ENCODE data around the gene SOX14.

Gene SOX14

DNA sequence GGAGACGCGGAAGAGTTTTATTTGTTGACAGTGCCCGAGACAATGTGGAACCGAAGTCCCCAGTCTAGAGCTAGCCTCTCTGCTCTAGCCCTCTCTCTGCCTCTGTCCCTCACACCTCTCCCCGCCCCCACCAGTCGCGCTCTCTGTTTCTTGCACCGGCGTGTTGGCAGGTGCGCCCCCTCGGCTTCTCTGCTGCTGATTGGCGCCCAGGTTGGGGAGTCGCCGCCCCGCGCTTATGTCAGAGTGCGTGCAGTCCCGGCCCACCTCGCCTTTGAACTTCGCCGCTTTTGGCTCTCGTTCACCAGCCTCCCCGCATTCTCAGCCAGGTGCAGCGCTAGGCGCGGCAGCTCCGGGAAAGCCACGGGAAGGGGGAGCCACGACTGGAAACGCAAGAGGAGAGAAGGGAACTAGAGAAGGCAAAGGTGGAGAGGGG lies at the start of gene SOX14:
TSS of gene SOX14 (plus strand) at position 315 of the 433 bp plus-strand sequence. CDS start 470 bp downstream, outside the sequence.
- peak; percentile 33 for DNase-seq

DNA sequence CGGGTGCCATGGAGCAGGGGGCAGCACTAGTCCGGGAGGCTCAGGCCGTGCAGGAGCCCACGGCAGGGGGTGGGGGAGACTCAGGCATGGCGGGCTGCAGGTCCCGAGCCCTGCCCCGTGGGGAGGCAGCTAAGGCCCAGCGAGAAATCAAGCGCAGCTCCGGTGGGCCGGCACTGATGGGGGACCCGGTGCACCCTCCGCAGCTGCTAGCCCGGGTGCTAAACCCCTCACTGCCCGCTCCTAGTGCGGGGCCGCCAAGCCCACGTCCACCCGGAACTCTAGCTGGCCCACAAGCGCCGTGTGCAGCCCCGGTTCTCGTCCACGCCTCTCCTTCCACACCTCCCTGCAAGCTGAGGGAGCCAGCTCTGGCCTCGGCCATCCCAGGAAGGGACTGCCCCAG lies 49.6 kb upstream of the SOX14 start:
- no peak for DNase-seq

DNA sequence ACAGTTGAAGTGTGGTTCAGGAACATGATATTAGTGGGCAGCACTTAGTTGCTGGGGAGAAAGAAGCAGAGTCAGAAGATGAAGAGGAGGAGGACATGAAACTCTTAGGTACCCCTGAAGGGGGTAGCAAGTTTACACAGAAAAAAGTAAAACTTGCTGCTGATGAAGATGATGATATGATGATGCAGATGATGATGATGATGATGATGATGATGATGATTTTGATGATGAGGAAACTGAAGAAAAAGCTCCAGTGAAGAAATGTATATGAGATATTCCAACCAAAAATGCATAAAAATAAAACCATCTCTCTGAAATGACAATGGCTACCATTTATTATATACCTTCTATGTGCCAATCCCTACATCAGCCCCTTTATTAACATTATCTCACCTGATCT lies 39.9 kb upstream of the SOX14 start:
- no peak for DNase-seq

DNA sequence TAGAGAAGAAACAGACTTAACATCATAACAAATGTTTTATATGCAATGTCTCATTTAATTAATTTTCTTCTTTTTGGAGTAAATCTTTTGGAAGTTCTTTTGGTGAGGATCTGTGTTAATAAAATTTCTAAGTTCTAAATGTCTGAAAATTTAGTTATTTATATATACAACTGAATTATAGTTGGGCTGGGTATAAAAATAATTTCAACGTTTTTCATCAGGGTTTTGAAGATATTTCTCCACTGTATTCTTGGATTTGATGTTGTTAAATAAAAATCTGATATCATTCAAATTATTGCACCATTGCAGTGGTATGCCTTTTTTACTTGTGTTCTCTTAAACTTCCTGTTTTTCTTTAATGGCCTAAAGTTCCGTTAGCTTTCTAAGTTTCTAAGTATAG lies 26.9 kb upstream of the SOX14 start:
- DNase-seq: no peak

DNA sequence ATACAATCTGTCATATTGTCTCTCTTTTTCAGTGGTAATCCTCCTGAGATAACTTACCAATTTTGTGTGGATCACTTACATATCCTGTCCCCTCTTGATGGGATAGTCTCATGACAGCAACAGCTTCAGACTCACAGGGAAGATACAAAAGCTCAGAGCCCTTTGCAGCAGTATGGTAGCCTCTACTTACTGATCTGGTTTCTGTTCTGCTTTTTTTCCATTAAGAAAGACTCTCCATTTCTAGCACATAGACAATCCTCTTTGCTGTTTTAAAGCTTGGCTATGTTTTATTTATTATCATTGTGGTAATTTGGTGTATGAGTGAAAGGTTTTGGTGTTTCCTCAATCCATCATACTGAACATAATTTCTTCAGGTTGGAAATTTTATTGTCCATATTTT lies 25.4 kb upstream of the SOX14 start:
- DNase-seq: no peak

GRCh38 chr3:137743608-137744007 lies 20.5 kb upstream of the SOX14 start:
- no peak for DNase-seq

DNA sequence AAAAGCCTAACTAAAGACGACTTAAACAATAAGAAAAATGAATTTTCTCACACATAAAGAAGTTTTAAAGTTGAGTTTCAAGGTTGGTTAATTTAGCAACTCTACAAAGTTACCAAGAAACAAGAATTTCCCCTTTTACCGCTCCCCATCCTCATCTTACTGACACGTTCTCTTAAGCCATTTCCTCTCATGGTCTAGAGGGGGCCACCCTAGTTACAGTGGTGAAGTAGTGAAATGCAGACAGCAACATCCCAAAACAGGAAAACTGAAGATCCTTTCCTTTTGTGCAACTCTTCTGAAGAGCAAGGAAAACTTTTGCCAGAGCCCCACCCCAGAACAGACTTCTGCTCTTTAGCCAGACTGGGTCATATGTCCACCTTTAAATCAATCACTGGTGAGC lies 17.3 kb upstream of the SOX14 start:
- no peak for DNase-seq

DNA sequence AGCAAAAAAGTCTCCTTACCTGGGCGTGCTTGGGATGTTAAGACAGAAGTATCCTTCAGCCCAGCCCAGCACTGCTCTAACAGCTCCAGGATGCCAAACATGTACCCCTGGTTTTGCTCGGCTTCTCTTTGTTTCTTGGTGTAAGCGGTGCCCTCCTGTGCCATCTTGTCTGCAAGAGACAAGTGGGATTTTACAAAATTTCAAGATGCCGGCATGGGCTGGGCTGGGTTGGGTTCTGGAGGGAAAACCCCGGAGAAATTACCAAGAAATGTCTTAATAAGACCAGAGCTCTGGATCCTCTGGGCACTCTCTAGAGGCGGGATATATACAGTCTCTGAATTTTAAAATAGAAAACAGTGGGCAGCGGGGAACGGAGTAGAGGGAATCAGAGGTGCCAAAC lies 4.6 kb upstream of the SOX14 start:
- DNase-seq: no peak

DNA sequence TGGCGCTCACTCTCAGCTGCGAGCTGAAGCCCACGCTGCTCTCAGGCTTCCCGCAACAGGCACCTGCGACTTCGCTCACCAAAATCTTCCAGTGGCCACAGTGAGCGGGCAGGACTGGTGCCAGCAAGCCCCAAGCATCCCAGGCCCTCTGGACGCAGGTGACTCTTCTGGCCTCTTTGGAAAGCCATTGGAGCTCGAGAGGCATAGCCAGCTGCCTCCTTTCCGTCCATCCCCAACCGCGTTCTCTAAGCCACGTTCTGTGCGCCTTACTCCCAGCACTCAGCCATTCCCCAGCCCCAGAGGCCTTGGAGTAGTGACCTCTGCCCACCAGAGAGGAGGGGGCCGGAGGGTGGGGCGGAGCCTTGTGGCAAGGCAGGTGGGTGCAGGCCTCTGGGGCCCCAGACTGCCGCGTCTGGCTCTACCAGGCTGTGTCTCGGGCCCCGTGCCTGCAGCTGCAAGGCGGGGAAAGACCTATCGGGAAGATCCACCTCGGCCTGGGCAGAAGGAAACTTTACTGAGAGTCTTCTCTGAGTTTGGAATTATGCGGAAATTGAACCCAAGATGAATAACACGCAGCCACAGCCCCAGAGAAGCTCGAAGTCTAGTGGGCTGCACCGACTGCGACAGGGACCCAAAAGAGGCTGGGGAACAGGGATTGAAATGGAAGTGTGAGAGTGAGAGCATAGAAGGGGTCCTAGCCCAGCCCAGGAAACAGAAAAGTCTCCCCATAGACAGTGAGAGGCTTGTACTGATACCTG lies 3.6 kb upstream of the SOX14 start:
- DNase-seq: no peak

DNA sequence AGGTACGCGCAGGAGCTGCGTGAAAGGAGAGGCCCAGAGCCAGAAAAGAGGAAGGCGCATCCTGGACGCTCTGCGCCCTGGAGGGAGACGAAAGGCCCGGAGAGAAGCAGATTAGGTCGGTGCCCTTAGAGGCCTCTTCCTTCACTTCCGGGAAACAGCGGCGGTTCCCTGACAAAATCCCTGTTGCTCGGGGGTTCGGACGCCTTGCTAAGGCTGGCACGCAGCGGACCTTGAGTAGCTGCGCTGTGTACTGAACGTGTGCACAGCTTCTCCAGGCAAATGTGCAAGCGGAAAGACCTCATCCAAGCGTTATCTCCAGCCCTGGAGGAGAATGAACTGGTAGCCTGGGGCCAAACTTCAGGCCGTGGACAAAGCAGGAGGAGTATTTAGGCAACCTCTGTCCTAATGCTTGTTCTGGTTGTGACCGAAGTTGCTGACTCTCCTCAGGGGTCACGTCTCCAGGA lies 3.0 kb upstream of the SOX14 start:
- DNase-seq: no peak

DNA sequence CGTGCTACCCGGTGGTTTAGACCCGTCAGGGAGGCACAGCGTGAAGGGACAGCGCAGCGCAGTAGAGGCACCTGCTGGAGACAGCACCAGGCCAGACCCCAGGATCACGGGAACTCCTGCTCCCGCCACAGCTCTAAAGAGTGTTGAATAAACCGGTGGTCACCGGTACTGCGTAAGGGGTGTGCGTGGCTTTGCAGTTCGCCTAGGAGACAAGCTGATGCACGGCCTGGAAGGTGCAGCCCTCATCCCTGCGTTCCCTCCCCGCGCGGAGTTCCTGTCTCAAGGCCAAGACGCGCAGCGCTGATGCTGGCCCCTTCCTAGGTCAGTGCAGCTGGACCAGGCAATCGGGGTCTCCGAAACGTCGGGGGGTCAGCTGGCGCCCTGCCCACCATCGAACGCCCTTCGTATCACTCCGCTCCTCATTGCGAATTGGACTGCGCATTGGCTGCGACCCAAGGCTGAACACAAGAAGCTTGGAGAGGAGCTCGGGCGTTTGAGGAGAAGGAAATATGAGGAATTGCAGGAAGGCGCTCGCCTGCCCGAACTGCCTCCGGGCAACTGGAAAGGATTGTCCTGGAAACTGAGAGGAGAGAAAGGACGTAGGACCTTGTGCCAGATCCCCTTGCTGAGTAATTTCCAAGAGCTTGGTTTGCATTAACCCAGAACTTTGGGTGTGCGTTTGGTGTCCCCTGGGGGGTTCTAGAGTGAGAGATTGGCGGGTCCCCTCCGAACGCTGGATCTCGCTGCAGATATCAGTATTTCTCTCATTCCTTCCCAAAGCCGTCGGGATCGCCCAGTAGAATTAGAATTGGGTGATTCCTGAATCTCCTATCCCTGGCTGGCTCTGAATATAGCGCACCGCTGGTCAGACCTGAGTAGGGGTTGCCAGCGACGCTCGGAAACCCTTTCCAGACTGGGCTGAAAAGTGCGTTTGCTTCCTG lies 2.3 kb upstream of the SOX14 start:
- DNase-seq: no peak

GRCh38 chr3:137762674-137763593 lies 1.2 kb upstream of the SOX14 start:
- no peak for DNase-seq

- DNase-seq: no peak
These were observed 549 bp upstream of the SOX14 start for GRCh38 chr3:137763594-137763938.

- DNase-seq: no peak
These were observed 621 bp downstream of the SOX14 start for GRCh38 chr3:137764563-137765309.

GRCh38 chr3:137765310-137766033 lies 1.4 kb downstream of the SOX14 start:
- no peak for DNase-seq

DNA sequence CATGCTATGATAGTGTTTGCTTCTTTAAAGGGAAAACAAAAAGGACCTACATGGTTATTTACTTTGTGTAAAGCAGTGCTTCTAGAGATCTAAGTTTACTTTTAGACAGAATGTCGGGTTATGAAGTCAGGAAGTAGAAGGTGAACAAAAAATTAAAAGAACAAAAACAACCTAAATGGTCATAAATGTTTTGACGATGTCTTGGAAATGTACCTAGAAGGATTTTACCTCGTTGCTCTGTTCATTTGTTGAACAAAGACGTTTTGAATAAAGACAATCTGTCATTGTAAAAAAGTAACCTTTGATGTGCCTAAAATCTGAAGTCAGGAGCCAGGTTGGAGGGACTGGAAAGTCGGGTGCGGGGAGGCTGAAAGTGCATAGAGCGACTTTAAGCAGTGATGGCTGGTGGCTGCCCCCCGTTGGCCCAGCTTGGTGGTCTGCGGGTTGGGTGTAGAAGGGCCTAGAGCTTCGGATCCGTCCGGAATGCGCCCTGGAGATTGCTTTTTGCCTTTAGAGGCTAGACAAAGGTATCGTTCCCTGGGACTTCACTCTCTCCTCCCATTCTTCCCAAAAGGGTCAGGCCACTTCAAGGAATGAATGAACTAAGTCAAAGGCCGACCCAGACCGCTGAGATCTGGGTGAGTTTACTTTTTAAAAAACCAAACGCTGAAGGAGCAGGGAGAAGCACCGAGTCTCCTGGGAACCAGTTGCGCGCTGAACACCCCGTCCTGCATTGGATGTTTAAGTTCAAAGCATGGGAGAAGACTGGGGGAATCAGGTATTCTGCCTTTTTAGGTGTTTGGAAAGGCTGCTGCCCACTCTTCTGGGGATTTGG lies 2.1 kb downstream of the SOX14 start:
- no peak for DNase-seq

- no peak for DNase-seq
These were observed 2.9 kb downstream of the SOX14 start for GRCh38 chr3:137766876-137767537.

DNA sequence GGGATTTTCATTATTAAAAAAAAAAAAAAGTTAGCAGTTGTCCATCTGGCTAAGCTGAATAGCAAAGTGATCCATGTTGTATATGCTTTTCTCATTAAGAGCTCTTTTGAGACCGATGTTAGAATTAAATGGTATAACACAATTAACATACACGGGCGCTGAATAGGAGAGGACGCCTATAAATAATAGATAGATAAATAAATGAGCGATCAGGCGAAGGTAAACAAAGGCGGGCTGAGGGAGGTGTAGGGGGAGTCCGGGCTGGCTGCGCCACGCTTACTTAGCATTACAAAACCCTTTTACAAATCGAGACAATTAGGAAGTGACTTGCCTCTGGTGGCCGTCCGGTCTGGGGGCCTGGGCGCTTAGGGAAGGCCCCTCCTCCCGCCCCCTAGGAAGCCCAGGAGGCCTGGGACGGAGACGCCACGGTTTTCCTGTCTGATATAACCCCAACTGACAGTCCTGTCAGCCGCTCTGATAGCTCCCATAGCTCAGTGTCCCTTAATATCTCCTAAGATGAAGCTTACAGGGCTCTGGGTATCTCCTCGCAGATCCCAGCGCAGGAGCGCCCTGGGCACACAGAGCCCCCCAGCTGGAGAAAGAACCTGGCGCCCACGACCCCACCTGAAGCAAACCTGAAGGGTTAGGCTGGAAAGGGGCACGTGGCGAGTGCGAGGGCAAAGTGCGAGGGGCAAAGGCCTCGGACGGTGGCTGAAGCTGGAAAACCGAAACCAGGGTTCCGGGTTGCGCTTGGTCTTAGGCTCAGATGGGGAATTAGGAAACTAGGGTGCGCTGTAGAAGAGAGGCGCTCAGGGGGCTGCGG lies 3.6 kb downstream of the SOX14 start:
- no peak for DNase-seq
